ENCODE data around the gene NFATC2IP. TPM values are rescaled to one million over a fixed set of nuclear protein-coding genes. Genes with fewer than 3 reads are reported as not detected.

The NFATC2IP gene
- total and polyA plus RNA-seq, 2 experiments from 2014 or later: 17.3 to 19.7 TPM

GRCh38 chr16:28903344-28904042 is 47.2 kb upstream of the NFATC2IP start:
- Histone ChIP-seq H3K4me3 (no peak overlapping the region), H3K4me2 (no peak overlapping the region), H3K27ac (no peak overlapping the region), H3K9me3 (ENCODE audit: low read depth) (no peaks in the 10 kb centered on the region), H2AFZ (no peak overlapping the region), H3K9me2 (replicated peaks; ENCODE audit: insufficient read depth) (no peaks in the 10 kb centered on the region), H3K36me3 (replicated peaks; ENCODE audit: insufficient read depth, low read depth) (no peaks in the 10 kb centered on the region), H4K20me1 (ENCODE audit: insufficient read depth, poor library complexity, severe bottlenecking) (no peaks in the 10 kb centered on the region), H3K27me3 (no peaks in the 10 kb centered on the region), H3K79me2 (no peaks in the 10 kb centered on the region), H3K4me1 (ENCODE audit: insufficient read depth) (no peaks in the 10 kb centered on the region)
- TF ChIP-seq EZH2 (IDR thresholded peaks at IDR 0.05; ENCODE audit: borderline replicate concordance) (no peak), EZH2phosphoT487 (IDR thresholded peaks at IDR 0.05; ENCODE audit: low read depth, severe bottlenecking, unreplicated experiment) (no peak), CTCF (IDR thresholded peaks at IDR 0.05; ENCODE audit: poor library complexity) (no peak)
- no peak for DNase-seq (ENCODE audit: low spot score)
- 95% methylated on average over 25 of the region's 29 CpGs for WGBS (ENCODE audit: low lambda C conversion rate, missing lambda C conversion rate)

GRCh38 chr16:28904363-28904762 is 46.4 kb upstream of the NFATC2IP start:
- Histone ChIP-seq H3K9me2 (replicated peaks; ENCODE audit: insufficient read depth) (no peaks in the 10 kb centered on the region), H3K4me1 (ENCODE audit: insufficient read depth) (no peaks in the 10 kb centered on the region), H3K27ac (no peak overlapping the region), H3K79me2 (no peaks in the 10 kb centered on the region), H2AFZ (no peak overlapping the region), H4K20me1 (ENCODE audit: insufficient read depth, poor library complexity, severe bottlenecking) (no peaks in the 10 kb centered on the region), H3K4me2 (no peak overlapping the region), H3K27me3 (no peaks in the 10 kb centered on the region), H3K4me3 (no peak overlapping the region), H3K36me3 (replicated peaks; ENCODE audit: insufficient read depth, low read depth) (no peaks in the 10 kb centered on the region), H3K9me3 (ENCODE audit: low read depth) (no peaks in the 10 kb centered on the region)
- WGBS (ENCODE audit: low lambda C conversion rate, missing lambda C conversion rate): 72% methylated on average over 13 of the region's 14 CpGs
- DNase-seq (ENCODE audit: low spot score): no peak
- no peak for TF ChIP-seq EZH2phosphoT487 (IDR thresholded peaks at IDR 0.05; ENCODE audit: low read depth, severe bottlenecking, unreplicated experiment)
- TF ChIP-seq CTCF (IDR thresholded peaks at IDR 0.05; ENCODE audit: poor library complexity): no peak
- TF ChIP-seq EZH2 (IDR thresholded peaks at IDR 0.05; ENCODE audit: borderline replicate concordance): no peak

- no peaks in the 10 kb centered on the region for H3K9me2 ChIP-seq (replicated peaks; ENCODE audit: insufficient read depth)
- no peaks in the 10 kb centered on the region for H3K4me1 ChIP-seq (ENCODE audit: insufficient read depth)
- DNase-seq (ENCODE audit: low spot score): no peak
- no peaks in the 10 kb centered on the region for H4K20me1 ChIP-seq (ENCODE audit: insufficient read depth, poor library complexity, severe bottlenecking)
- WGBS (ENCODE audit: low lambda C conversion rate, missing lambda C conversion rate): 90% methylated on average over 16 of the region's 16 CpGs
- H2AFZ ChIP-seq: no peak overlapping the region
- H3K4me3 ChIP-seq: no peak overlapping the region
- no peaks in the 10 kb centered on the region for H3K79me2 ChIP-seq
- no peaks in the 10 kb centered on the region for H3K27me3 ChIP-seq
- no peaks in the 10 kb centered on the region for H3K36me3 ChIP-seq (replicated peaks; ENCODE audit: insufficient read depth, low read depth)
- TF ChIP-seq EZH2 (IDR thresholded peaks at IDR 0.05; ENCODE audit: borderline replicate concordance) (no peak), CTCF (IDR thresholded peaks at IDR 0.05; ENCODE audit: poor library complexity) (no peak), EZH2phosphoT487 (IDR thresholded peaks at IDR 0.05; ENCODE audit: low read depth, severe bottlenecking, unreplicated experiment) (no peak)
- no peaks in the 10 kb centered on the region for H3K9me3 ChIP-seq (ENCODE audit: low read depth)
- H3K27ac ChIP-seq: no peak overlapping the region
- no peak overlapping the region for H3K4me2 ChIP-seq
These were observed 45.9 kb upstream of the NFATC2IP start for GRCh38 chr16:28904828-28905227.

Measured in hepatocyte (in vitro differentiated cells).